GM12873 (cell line): Measurements from ENCODE around the gene STIMATE.

ENCODE experiments used
- CTCF ChIP-seq: IDR thresholded peaks from 2 replicates; pipeline ENCODE4 v1.5.1; 2012; ENCODE audit warnings: low read depth, mild to moderate bottlenecking, moderate library complexity, low read length, control low read depth; ENCODE audit not compliant: insufficient read depth; ENCODE audit errors: missing control alignments

STIMATE gene

GRCh38 chr3:52852419-52852818 is 44.9 kb downstream of the STIMATE start:
- TF ChIP-seq CTCF: no peak

- TF ChIP-seq CTCF: peak; percentile 75
These were observed 46.0 kb downstream of the STIMATE start for GRCh38 chr3:52851348-52851747.

GRCh38 chr3:52849656-52850055 is 47.7 kb downstream of the STIMATE start:
- no peak for TF ChIP-seq CTCF

DNA sequence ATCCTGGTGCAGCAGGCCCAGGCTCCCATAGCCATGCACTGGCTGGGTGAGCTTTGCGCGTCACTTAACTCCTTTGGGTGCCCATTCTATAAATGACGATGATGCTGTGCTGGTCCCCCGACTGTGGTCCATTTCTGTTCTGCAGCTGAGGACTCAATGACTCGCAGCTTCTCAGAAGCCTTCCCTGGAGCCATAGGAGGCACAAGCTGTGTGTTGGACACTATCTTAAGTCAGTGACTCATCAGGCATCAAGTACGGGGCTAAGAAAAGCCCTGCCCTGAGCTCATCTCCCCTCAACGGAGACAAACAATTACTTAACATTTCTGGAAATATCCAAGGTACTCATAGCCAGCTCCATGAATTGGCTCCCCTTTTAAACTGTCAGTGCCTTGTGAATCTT is 48.7 kb downstream of the STIMATE start:
- TF ChIP-seq CTCF: no peak

DNA sequence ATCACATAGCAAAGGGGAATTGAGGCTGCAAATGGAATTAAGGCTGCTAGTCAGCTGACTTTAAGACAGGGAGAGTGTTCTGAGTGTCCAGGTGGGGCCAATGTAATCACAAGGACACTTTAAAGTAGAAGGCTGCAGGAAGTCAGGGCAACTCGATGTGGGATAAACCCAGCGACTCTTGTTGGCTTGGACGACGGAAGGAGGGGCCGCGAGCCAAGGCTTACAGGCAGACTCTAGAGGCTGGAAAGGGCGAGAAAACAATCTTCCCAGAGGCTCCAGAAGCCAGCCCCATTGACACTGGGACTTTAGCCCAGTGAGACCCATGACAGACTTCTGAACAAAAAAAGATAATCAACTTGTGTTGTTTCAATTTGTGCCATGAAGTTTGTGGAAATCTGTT is 49.6 kb downstream of the STIMATE start:
- no peak for TF ChIP-seq CTCF

DNA sequence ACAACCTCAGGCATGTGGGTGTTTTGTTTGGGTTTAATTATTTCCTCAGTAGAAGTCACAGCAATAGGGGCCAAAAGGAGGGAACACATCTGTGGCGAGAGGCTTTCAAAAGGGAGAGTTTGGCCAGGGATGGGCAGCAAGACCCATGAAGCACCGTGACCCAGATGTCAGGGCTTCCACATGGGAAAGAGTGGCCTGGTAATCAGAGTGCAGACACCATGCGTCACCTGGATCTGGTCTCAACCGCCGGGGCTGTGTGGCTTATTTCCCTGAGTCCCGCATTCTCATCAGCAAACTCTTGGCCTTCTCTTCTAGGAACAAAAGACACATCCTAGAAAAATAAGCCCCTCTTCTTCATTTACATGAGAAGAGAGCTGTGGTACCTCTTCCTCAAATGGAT is 50.1 kb downstream of the STIMATE start:
- no peak for TF ChIP-seq CTCF

DNA sequence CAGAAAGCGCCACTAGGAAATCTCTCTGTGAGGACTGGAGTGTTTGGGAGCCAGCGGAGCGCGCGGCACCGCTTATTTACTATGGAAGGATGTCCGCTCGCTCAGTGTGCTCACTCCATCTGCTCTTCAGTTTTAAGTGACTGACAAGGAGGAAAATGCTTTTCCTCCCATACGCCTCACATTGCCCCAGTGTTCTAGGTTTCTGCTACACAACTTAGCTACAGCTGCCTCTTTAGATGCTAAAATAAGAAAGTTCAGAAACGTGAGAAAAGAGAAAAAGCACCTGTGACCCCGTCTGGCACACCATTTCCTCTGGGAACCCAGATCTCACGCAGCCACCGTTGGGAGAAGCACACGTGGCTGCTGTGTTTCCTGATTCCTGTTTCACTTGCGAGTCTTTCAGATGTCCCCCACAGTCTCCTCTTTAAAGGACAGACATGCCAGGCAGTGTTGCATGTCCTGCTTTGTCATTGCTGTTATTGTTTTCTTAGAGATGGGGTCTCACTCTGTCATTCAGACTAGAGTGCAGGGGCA is 50.8 kb downstream of the STIMATE start:
- no peak for TF ChIP-seq CTCF
